Left cardiac atrium (tissue), 2 donors: ENCODE data around the gene PTGER3. TPM values are rescaled to one million over a fixed set of nuclear protein-coding genes. Genes with fewer than 3 reads are reported as not detected.

Experiments used
- microRNA-seq, 2 donors: library from miRNA; unstranded; fragments of <30 nt; microRNA quantifications; one replicate each; pipeline ENCODE4 v1.2.0, GENCODE V29; 2020
- total RNA-seq, 2 donors: library from RNA; stranded (reverse); fragmentation: NEBNext Ultra II Directional; extraction: Animal tissue kit (Norgen Biotek cat#: 25700); gene quantifications; one replicate each; pipeline ENCODE4 v1.2.1, GENCODE V29; 2021
- donor health status: DM: no; HTN: yes; CAD: no; lungs with severe emphysema.
- donor health status: DM: yes; HTN: yes; CAD: no.

PTGER3 gene
- total RNA-seq, 2 donors from 2014 or later = 14.9 to 22.6 TPM

Small RNA genes within 50 kb of the gene (microRNA-seq; reads per million reads assigned to microRNA genes)
- 256 to 345 reads per million in 2 donors for gene MIR186

Other genes starting within 250 kb of the PTGER3 start
- gene ZRANB2, start 33.2 kb upstream of the PTGER3 start, total RNA-seq = 10 to 100 TPM; 49.2 to 54.5 TPM